Gastrocnemius medialis (tissue), 4 donors: Measurements from ENCODE around the gene ST8SIA2. TPM values are rescaled to one million over a fixed set of nuclear protein-coding genes. Genes with fewer than 3 reads are reported as not detected.

ENCODE experiments used
- ATAC-seq, 2 donors: fragments of 150-250 bp; one replicate each; pipeline ENCODE4 v1.9.1; 2016
- DNase-seq, 2 donors: peaks; one replicate each; pipeline ENCODE4 v3.0.0-alpha.2; 2019
- H3K27ac ChIP-seq, 4 donors: fragments of 200-600 bp; sonication (generic); 1 replicate in 1 of 4; 2 replicates in 3 of 4; pipeline ENCODE4 v1.5.1; 2016 to 2018; ENCODE audit warnings: mild to moderate bottlenecking in 2 of 4, moderate library complexity in 1 of 4
- H3K27me3 ChIP-seq, 3 donors: fragments of 200-600 bp; sonication (generic) in 2 of 3; 1 replicate in 1 of 3; 2 replicates in 2 of 3; pipeline versions ENCODE4 v1.5.1 to v1.6.0; 2016 to 2019; ENCODE audit warnings: mild to moderate bottlenecking in 1 of 3, moderate library complexity in 1 of 3
- H3K36me3 ChIP-seq, 2 donors: fragments of 200-600 bp; sonication (generic) in 1 of 2; one replicate each; pipeline ENCODE4 v1.5.1; 2017 to 2018
- H3K4me1 ChIP-seq, 2 donors: fragments of 200-600 bp; sonication (generic) in 1 of 2; one replicate each; pipeline ENCODE4 v1.5.1; 2016 to 2017; ENCODE audit warnings: mild to moderate bottlenecking in 2 of 2
- H3K4me3 ChIP-seq, 4 donors: fragments of 200-600 bp; sonication (generic) in 3 of 4; 1 replicate in 1 of 4; 2 replicates in 3 of 4; pipeline ENCODE4 v1.5.1; 2016 to 2019; ENCODE audit warnings: mild to moderate bottlenecking in 2 of 4
- H3K9me3 ChIP-seq, 3 donors: fragments of 200-600 bp; sonication (generic) in 2 of 3; 1 replicate in 1 of 3; 2 replicates in 2 of 3; pipeline ENCODE4 v1.5.1; 2016 to 2019
- POLR2A ChIP-seq, 2 donors: fragments of 450-650 bp; IDR thresholded peaks; one replicate each; pipeline ENCODE4 v1.6.1; 2017; ENCODE audit warnings: antibody characterized with exemption in 2 of 2, mild to moderate bottlenecking in 2 of 2, moderate library complexity in 2 of 2
- in situ Hi-C, 4 donors: fragments of 200-750 bp; cut with MboI; loops; one replicate each; pipeline versions ENCODE4 v1.15.0 to v1.8.0; 2017; ENCODE audit warnings: low sequenced_read_pairs in 4 of 4
- intact Hi-C: fragments of 100-400 bp; cut with DNase I; formaldehyde crosslinking; loops from one replicate; pipeline ENCODE4 v1.15.1; 2023; ENCODE audit warnings: low total_unique reads
- total RNA-seq, 4 donors: library from RNA; depleted of rRNA; stranded (reverse); fragments of >200 nt; gene quantifications; one replicate each; pipeline versions ENCODE4 v1.1.0 to v1.2.3, GENCODE V29; 2016
- TF ChIP-seq, protein P1 (sequence below), 5 experiments: fragments of 450-650 bp in 3 of 5; fragments of 200-600 bp in 2 of 5; sonication (generic) in 2 of 5; IDR thresholded peaks in 4 of 5; conservative IDR thresholded peaks in 1 of 5; 1 replicate in 4 of 5; 2 replicates in 1 of 5; pipeline ENCODE4 v1.5.1; 2016 to 2019; ENCODE audit warnings: antibody characterized with exemption in 5 of 5, mild to moderate bottlenecking in 3 of 5, moderate library complexity in 3 of 5

Gene ST8SIA2
- total RNA-seq, 4 donors from 2014 or later = not detected

DNA sequence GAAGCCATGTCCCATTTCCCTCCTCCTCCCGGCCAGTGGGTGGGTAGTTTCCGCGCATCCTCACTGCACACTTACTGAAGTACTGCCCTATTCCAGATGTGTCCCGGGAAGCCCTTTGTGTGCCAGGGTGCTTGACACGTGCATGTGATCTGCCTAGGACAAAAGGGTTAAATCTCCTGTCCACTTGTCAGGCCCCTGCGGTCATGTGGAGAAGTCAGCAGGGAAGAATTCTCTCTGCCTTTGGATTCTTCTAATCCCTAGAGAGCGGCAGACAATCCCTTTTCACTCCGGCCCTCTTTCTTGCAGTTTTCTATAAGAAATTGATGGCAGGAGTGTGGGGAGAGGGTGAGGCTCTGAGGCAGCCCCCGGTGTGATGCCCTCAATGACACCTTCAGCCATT lies 19.8 kb downstream of the ST8SIA2 start:
- no peak overlapping the region for H3K27ac ChIP-seq
- TF ChIP-seq, protein P1, sequence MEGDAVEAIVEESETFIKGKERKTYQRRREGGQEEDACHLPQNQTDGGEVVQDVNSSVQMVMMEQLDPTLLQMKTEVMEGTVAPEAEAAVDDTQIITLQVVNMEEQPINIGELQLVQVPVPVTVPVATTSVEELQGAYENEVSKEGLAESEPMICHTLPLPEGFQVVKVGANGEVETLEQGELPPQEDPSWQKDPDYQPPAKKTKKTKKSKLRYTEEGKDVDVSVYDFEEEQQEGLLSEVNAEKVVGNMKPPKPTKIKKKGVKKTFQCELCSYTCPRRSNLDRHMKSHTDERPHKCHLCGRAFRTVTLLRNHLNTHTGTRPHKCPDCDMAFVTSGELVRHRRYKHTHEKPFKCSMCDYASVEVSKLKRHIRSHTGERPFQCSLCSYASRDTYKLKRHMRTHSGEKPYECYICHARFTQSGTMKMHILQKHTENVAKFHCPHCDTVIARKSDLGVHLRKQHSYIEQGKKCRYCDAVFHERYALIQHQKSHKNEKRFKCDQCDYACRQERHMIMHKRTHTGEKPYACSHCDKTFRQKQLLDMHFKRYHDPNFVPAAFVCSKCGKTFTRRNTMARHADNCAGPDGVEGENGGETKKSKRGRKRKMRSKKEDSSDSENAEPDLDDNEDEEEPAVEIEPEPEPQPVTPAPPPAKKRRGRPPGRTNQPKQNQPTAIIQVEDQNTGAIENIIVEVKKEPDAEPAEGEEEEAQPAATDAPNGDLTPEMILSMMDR (IDR thresholded peaks at IDR 0.05 in 4 of 5, conservative IDR thresholded peaks at IDR 0.05 in 1 of 5) = no peak
- no peak for TF ChIP-seq POLR2A (IDR thresholded peaks at IDR 0.05)
- no peaks in the 10 kb centered on the region for H3K36me3 ChIP-seq
- peaks cover 0 to 10% of the 10 kb centered on the region in 2 donors for H3K4me1 ChIP-seq
- no peak for ATAC-seq
- H3K4me3 ChIP-seq = no peak overlapping the region
- no peaks in the 10 kb centered on the region for H3K9me3 ChIP-seq
- no peak for DNase-seq
- H3K27me3 ChIP-seq = no peaks in the 10 kb centered on the region
- in situ Hi-C loops = no loop called here
- intact Hi-C loops = no loop called here

DNA sequence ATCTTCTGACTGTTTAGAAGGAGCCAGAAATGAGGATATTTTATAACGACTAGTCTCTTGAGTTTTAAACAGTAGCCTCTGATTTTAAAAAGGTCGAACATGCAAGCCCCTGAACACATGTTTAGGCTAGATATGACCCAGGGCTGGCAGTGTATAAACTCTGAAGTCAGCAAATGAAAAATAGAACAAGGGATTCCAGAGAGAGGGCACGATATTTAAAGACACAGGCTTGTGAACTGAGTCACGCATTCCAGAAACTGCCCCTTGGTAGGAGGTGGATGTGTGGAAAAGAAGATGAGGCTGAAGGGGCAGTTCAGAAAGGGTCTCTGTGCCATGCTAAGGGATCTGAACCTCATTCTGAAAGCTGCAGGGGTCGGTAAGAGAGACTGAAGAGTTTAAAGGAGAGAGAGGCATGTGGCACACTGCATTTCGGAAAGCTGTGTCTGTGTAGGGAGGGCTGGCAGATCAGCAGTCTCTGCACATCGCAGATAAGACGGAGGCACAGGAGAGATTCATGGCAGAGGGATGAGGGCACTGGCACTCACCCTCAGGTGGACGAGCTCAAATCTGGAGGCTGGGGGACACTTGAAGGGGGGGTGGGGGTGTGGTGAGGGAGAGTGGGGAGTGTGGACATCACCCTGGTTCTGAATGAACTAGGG lies 22.1 kb downstream of the ST8SIA2 start:
- no peak for TF ChIP-seq POLR2A (IDR thresholded peaks at IDR 0.05)
- TF ChIP-seq, protein P1 (IDR thresholded peaks at IDR 0.05 in 4 of 5, conservative IDR thresholded peaks at IDR 0.05 in 1 of 5) = no peak

DNA sequence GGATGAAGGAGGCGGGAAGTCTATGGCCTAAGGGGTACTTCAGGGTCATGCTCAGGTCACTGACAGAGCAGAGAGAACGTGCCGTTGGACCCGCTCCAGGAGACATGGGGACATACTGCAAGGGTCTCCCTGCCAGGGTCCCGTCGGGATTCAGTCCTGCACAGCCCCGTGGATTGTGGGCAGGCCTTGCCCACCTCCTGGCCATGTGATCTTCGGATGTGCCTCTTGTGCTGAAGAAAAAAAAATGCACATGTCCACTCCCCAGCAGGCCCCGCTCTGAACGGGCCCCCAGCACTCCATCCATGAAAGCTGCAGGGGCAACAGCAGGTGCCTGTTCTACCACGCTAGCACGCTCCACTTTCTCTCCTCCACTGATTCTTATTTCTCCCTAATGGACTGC lies 22.9 kb downstream of the ST8SIA2 start:
- Histone ChIP-seq H3K4me3 (no peak overlapping the region), H3K27me3 (no peaks in the 10 kb centered on the region), H3K9me3 (no peaks in the 10 kb centered on the region), H3K27ac (no peak overlapping the region), H3K36me3 (no peaks in the 10 kb centered on the region), H3K4me1 (peaks cover 0 to 10% of the 10 kb centered on the region in 2 donors)
- no peak for ATAC-seq
- DNase-seq = no peak
- intact Hi-C loops = no loop called here
- no peak for TF ChIP-seq POLR2A (IDR thresholded peaks at IDR 0.05)
- TF ChIP-seq, protein P1 (IDR thresholded peaks at IDR 0.05 in 4 of 5, conservative IDR thresholded peaks at IDR 0.05 in 1 of 5) = no peak
- in situ Hi-C loops = no loop called here

More for the DNA sequence above, 22.1 kb downstream of the ST8SIA2 start:
- intact Hi-C loops = no loop called here
- Histone ChIP-seq H3K27ac (no peak overlapping the region), H3K9me3 (no peaks in the 10 kb centered on the region), H3K27me3 (no peaks in the 10 kb centered on the region), H3K4me1 (peaks cover 0 to 10% of the 10 kb centered on the region in 2 donors), H3K36me3 (no peaks in the 10 kb centered on the region), H3K4me3 (no peak overlapping the region)
- in situ Hi-C loops = no loop called here
- ATAC-seq = no peak
- no peak for DNase-seq

DNA sequence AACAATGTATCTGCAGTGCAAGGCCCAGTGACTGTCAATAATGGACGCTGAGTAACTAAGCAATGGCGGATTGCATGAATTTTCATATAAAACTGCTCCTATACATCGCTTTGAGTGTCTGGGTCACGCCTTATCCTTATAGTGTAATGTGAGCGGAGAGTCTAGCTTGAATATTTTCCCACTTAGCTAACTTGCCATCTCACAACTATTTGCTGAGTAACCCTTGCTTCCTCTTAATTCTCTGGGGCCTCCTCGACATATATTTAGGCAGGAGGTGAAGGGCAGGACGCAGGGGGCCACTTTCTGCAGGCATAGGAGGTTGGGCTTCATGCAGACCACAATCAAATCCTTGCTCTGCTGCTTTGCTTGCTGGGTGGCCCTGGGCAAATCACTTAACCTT lies 24.0 kb downstream of the ST8SIA2 start:
- no peaks in the 10 kb centered on the region for H3K9me3 ChIP-seq
- no peaks in the 10 kb centered on the region for H3K27me3 ChIP-seq
- peaks cover 0 to 10% of the 10 kb centered on the region in 2 donors for H3K4me1 ChIP-seq
- ATAC-seq = no peak
- TF ChIP-seq, protein P1 (IDR thresholded peaks at IDR 0.05 in 4 of 5, conservative IDR thresholded peaks at IDR 0.05 in 1 of 5) = no peak
- no peak for TF ChIP-seq POLR2A (IDR thresholded peaks at IDR 0.05)
- in situ Hi-C loops = no loop called here
- intact Hi-C loops = no loop called here
- no peaks in the 10 kb centered on the region for H3K36me3 ChIP-seq
- H3K27ac ChIP-seq = no peak overlapping the region
- H3K4me3 ChIP-seq = no peak overlapping the region
- no peak for DNase-seq

DNA sequence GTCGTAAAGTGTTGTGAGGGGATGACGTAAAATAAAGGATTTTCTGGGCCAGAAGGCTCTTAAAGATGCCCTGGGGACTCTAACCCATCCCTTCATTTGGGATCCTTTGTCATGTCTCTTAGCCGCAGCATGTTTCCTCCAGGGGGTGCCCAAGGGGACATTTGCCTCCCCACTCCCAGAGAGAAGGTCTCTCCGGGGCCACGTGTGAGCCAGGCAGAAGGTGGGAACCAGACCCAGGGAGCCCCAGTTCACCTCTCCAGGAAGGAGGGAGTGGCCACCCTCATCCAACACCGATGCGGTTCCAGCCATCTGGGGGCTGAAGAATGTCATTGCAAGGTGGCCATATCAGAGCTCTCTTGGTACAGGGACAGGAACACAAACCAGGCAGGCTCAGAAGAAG lies 25.2 kb downstream of the ST8SIA2 start:
- H3K4me3 ChIP-seq = no peak overlapping the region
- in situ Hi-C loops (no loop called here), intact Hi-C loops (no loop called here)

More for the DNA sequence above, 25.2 kb downstream of the ST8SIA2 start:
- TF ChIP-seq, protein P1 (IDR thresholded peaks at IDR 0.05 in 4 of 5, conservative IDR thresholded peaks at IDR 0.05 in 1 of 5) = no peak
- no peak for TF ChIP-seq POLR2A (IDR thresholded peaks at IDR 0.05)
- Histone ChIP-seq H3K36me3 (no peaks in the 10 kb centered on the region), H3K27ac (no peak overlapping the region), H3K4me1 (peaks cover 0 to 10% of the 10 kb centered on the region in 2 donors), H3K9me3 (no peaks in the 10 kb centered on the region), H3K27me3 (no peaks in the 10 kb centered on the region)
- no peak for DNase-seq
- ATAC-seq = no peak
